MCF 10A (cell line): ENCODE measurements around the gene NIPSNAP3A. TPM values are rescaled to one million over a fixed set of nuclear protein-coding genes. Genes with fewer than 3 reads are reported as not detected.
A peak's percentile ranks its signal among the peaks of the same experiment; 100 is the strongest.

Source experiments
- BruUV-seq: library from RNA; stranded (reverse); fragments of 400-500 nt; replicated peaks from 2 replicates; lab custom pipeline; 2021; lab: Mats Ljungman, UMichigan
- CTCF ChIA-PET: fragments of 300-600 bp; sonication (Branson Sonifier 250); formaldehyde crosslinking; extraction: SDS; loops from one replicate; lab custom pipeline; 2021; ENCODE audit warnings: antibody characterized with exemption, inconsistent platforms; lab: Yijun Ruan, JAX
- POLR2A ChIA-PET: fragments of 300-600, 350-650 bp; sonication (Branson Sonifier 250); formaldehyde crosslinking; extraction: SDS; loops from one replicate; lab custom pipeline; 2020; ENCODE audit warnings: antibody characterized with exemption, inconsistent platforms; lab: Yijun Ruan, JAX
- DNase-seq: peaks from one replicate; pipeline ENCODE4 v3.0.0-alpha.2; 2018; ENCODE audit not compliant: unreplicated experiment
- H3K27ac Mint-ChIP-seq: one replicate; pipeline ENCODE4 v1.8.0; 2022; ENCODE audit warnings: mild to moderate bottlenecking, low read depth, mixed read lengths; ENCODE audit not compliant: unreplicated experiment
- H3K27me3 Mint-ChIP-seq: one replicate; pipeline ENCODE4 v1.8.0; 2022; ENCODE audit warnings: mixed read lengths; ENCODE audit not compliant: insufficient read depth, unreplicated experiment
- H3K36me3 Mint-ChIP-seq: one replicate; pipeline ENCODE4 v1.8.0; 2022; ENCODE audit warnings: mild to moderate bottlenecking, moderate library complexity, mixed read lengths; ENCODE audit not compliant: insufficient read depth, unreplicated experiment
- H3K4me1 Mint-ChIP-seq: one replicate; pipeline ENCODE4 v1.8.0; 2022; ENCODE audit warnings: mixed read lengths; ENCODE audit not compliant: insufficient read depth, unreplicated experiment
- H3K4me3 Mint-ChIP-seq: one replicate; pipeline ENCODE4 v1.8.0; 2022; ENCODE audit warnings: mild to moderate bottlenecking, moderate library complexity, mixed read lengths; ENCODE audit not compliant: unreplicated experiment
- H3K9me3 Mint-ChIP-seq: one replicate; pipeline ENCODE4 v1.8.0; 2022; ENCODE audit warnings: mixed read lengths; ENCODE audit not compliant: unreplicated experiment
- intact Hi-C: fragments of 100-400 bp; cut with micrococcal nuclease; formaldehyde crosslinking; loops from 2 replicates; pipeline ENCODE4 v1.14.1; 2022
- total RNA-seq: library from RNA; stranded (reverse); gene quantifications from 2 replicates; pipeline ENCODE4 v1.2.3, GENCODE V29; 2022
- TF ChIP-seq, protein P1 (sequence below): fragments of 200-600 bp; IDR thresholded peaks from one replicate; pipeline ENCODE4 v1.8.0; 2022; ENCODE audit warnings: antibody characterized with exemption, mild to moderate bottlenecking; ENCODE audit not compliant: unreplicated experiment

The NIPSNAP3A gene
- total RNA-seq, 1 experiment from 2014 or later = 15.4 TPM

DNA sequence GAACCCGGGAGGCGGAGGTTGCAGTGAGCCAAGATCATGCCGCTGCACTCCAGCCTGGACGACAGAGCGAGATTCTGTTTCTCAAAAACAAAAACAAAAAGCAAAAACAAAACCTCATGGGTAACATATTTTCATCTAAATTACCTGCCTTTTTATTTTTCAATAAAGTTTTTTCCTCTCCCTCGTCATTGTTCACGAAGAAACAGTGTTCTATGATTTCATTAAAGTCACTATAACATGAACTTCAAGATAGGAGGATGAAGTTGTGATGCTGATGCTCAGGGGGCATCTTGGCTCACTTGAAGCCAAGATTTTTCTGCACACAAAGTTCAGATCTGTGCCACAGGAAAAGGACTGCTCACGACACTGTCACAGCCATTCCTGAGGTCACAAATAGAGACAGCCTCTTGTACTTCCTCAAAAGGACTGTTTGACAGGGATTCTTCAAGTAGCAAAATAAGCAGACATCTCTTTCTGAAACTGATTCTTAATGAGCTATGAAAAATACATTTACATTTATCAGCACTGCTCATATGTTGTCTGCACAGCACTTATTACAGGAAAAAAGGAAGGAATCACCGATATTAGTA is 32.6 kb downstream of the NIPSNAP3A start:
- TF ChIP-seq, protein P1, sequence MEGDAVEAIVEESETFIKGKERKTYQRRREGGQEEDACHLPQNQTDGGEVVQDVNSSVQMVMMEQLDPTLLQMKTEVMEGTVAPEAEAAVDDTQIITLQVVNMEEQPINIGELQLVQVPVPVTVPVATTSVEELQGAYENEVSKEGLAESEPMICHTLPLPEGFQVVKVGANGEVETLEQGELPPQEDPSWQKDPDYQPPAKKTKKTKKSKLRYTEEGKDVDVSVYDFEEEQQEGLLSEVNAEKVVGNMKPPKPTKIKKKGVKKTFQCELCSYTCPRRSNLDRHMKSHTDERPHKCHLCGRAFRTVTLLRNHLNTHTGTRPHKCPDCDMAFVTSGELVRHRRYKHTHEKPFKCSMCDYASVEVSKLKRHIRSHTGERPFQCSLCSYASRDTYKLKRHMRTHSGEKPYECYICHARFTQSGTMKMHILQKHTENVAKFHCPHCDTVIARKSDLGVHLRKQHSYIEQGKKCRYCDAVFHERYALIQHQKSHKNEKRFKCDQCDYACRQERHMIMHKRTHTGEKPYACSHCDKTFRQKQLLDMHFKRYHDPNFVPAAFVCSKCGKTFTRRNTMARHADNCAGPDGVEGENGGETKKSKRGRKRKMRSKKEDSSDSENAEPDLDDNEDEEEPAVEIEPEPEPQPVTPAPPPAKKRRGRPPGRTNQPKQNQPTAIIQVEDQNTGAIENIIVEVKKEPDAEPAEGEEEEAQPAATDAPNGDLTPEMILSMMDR = no peak
- Mint-ChIP-seq H3K9me3 (no peaks in the 10 kb centered on the region), H3K27me3 (no peaks in the 10 kb centered on the region), H3K36me3 (no peaks in the 10 kb centered on the region), H3K4me3 (no peak overlapping the region), H3K4me1 (no peaks in the 10 kb centered on the region), H3K27ac (no peak overlapping the region)
- BruUV-seq = no TSS peak
- CTCF ChIA-PET = interaction anchor here (0.6 to 3.8 kb wide), 21 partner anchors 9 to 1102 kb away, joined by 3 to 39 read pairs (median 5); no protein-coding TSS in a partner anchor
- no peak for DNase-seq
- POLR2A ChIA-PET = interaction anchor here (0.6 to 1.5 kb wide), 4 partner anchors 83 to 701 kb away, joined by 3 to 7 read pairs (median 6); no protein-coding TSS in a partner anchor
- intact Hi-C loops = loop anchor here (1.0 to 10.0 kb wide), 2 partner anchors 83 to 465 kb away; partner anchors contain the start of gene SLC44A1

DNA sequence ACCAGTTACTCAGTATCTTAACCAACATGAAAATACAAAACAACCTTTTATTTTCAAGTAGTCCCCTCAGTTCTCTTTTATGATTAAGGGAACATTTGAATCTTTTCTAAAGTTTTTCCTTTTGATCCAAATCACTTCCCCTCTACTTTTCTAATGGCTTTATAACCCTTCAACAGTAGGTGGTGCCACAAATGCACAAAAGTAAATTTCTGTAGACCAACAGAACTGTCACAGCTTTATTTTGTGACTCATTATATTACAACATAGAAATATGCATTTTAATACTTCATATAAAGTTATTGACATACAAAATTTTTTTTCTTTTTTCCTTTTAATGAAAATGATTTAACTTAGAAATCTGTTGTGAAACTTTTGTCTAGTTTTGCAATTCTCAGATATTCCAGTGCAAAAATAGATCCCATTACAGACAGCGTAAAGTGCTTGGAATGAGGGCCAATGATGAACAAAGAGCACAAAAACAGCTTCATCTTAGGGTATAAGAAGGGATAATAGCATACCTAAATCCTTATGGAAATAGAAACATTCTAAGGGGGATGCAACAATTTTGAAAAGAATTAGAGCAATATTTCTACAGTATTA is 33.4 kb downstream of the NIPSNAP3A start:
- intact Hi-C loops = loop anchor here (1.0 to 10.0 kb wide), 5 partner anchors 28 to 634 kb away; partner anchors contain the start of gene SLC44A1
- CTCF ChIA-PET = interaction anchor here (0.6 to 3.8 kb wide), 26 partner anchors 10 to 910 kb away, joined by 3 to 39 read pairs (median 4); partner anchors contain the start of gene NIPSNAP3B
- Mint-ChIP-seq H3K27ac (no peak overlapping the region), H3K4me1 (no peaks in the 10 kb centered on the region), H3K27me3 (no peaks in the 10 kb centered on the region), H3K36me3 (no peaks in the 10 kb centered on the region), H3K4me3 (no peak overlapping the region), H3K9me3 (no peaks in the 10 kb centered on the region)
- peak; percentile 71 for DNase-seq
- TF ChIP-seq, protein P1 = peak; percentile 45
- no TSS peak for BruUV-seq
- POLR2A ChIA-PET = interaction anchor here (0.6 to 1.5 kb wide), 4 partner anchors 82 to 700 kb away, joined by 3 to 7 read pairs (median 6); no protein-coding TSS in a partner anchor

DNA sequence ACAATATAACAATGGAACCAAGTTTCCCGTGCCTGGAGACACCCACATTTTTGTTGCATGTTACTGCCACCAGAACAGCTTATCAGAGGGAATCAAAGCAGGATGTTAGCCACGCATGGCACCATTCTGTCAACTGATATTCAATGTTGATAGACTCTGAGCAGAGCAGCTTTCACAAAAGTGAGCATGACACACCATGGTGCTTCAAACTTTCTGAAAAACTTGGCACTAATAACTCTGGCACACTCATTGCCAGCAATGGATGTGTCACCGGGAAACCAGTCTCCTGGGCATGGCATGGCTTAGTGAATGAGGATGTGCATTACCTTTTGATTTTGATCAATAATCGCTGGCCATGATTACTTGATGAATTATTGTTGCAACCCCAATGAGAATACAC is 36.1 kb downstream of the NIPSNAP3A start:
- POLR2A ChIA-PET = no interaction called here
- Mint-ChIP-seq H3K27ac (no peak overlapping the region), H3K4me1 (no peaks in the 10 kb centered on the region), H3K36me3 (no peaks in the 10 kb centered on the region), H3K4me3 (no peak overlapping the region), H3K27me3 (no peaks in the 10 kb centered on the region), H3K9me3 (no peaks in the 10 kb centered on the region)
- BruUV-seq = no TSS peak
- intact Hi-C loops = loop anchor here (10.0 kb wide), 1 partner anchor 461 kb away; the partner anchor contains the start of gene SLC44A1
- CTCF ChIA-PET = interaction anchor here (0.8 to 2.0 kb wide), 2 partner anchors 376 to 632 kb away, joined by 4 to 6 read pairs; no protein-coding TSS in a partner anchor
- TF ChIP-seq, protein P1 = no peak
- no peak for DNase-seq

DNA sequence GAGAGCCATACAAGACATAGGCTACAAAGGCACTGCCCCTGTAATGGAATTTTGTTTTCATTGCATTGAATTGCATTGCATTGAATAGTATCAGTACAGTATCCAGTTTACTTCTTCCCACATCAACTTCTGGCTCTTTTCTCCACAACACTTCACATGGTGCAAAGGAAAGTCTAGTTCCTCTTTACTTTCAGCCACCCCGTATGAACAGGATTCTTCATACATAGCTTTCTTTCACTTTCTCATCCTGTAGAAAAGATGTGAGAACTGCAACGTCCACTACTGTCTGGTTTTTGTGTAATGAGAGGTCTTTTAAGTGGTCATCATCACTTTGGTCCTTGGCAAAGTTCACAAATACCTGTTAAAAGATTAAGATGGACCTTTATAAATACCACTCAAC is 36.6 kb downstream of the NIPSNAP3A start:
- ChIA-PET CTCF (interaction anchor here (0.8 to 2.0 kb wide), 2 partner anchors 331 to 631 kb away, joined by 3 to 6 read pairs; no protein-coding TSS in a partner anchor), POLR2A (no interaction called here)
- Mint-ChIP-seq H3K9me3 (no peaks in the 10 kb centered on the region), H3K4me3 (no peak overlapping the region), H3K4me1 (no peaks in the 10 kb centered on the region), H3K27ac (no peak overlapping the region), H3K27me3 (no peaks in the 10 kb centered on the region), H3K36me3 (no peaks in the 10 kb centered on the region)
- intact Hi-C loops = loop anchor here (10.0 kb wide), 1 partner anchor 461 kb away; the partner anchor contains the start of gene SLC44A1
- no peak for DNase-seq
- TF ChIP-seq, protein P1 = no peak
- no TSS peak for BruUV-seq
